Smooth muscle cell (in vitro differentiated cells): ENCODE measurements around the gene CSF3R. TPM values are rescaled to one million over a fixed set of nuclear protein-coding genes. Genes with fewer than 3 reads are reported as not detected.

Source experiments
- DNase-seq: peaks from one replicate; lab custom pipeline; 2025; ENCODE audit not compliant: unreplicated experiment; lab: John Stamatoyannopoulos, UW
- H2AFZ ChIP-seq: fragments of 200-600 bp; sonication (generic); 2 replicates; pipeline ENCODE4 v1.6.0; 2016; ENCODE audit warnings: antibody characterized with exemption, low read depth, mild to moderate bottlenecking
- H3F3A ChIP-seq: fragments of 200-600 bp; sonication (generic); 2 replicates; pipeline ENCODE4 v1.6.0; 2017; ENCODE audit warnings: antibody characterized with exemption, low read depth
- H3K27ac ChIP-seq: fragments of 200-600 bp; sonication (generic); 2 replicates; pipeline ENCODE4 v1.5.1; 2016; ENCODE audit warnings: low read depth, mild to moderate bottlenecking
- H3K27me3 ChIP-seq: fragments of 200-600 bp; sonication (generic); 2 replicates; pipeline ENCODE4 v1.6.1; 2016; ENCODE audit warnings: low read depth, mild to moderate bottlenecking
- H3K36me3 ChIP-seq: fragments of 200-600 bp; sonication (generic); 2 replicates; pipeline ENCODE4 v1.5.1; 2016; ENCODE audit warnings: low read depth
- H3K4me1 ChIP-seq: fragments of 200-600 bp; sonication (generic); 2 replicates; pipeline ENCODE4 v1.5.1; 2016; ENCODE audit warnings: low read depth
- H3K4me2 ChIP-seq: fragments of 200-600 bp; sonication (generic); 2 replicates; pipeline ENCODE4 v1.6.0; 2016; ENCODE audit warnings: mild to moderate bottlenecking
- H3K4me3 ChIP-seq: fragments of 200-600 bp; sonication (generic); 2 replicates; pipeline ENCODE4 v1.5.1; 2016; ENCODE audit warnings: mild to moderate bottlenecking
- H3K79me2 ChIP-seq: fragments of 200-600 bp; sonication (generic); 2 replicates; pipeline ENCODE4 v1.6.0; 2016; ENCODE audit warnings: low read depth, mild to moderate bottlenecking
- H3K9ac ChIP-seq: fragments of 200-600 bp; sonication (generic); 2 replicates; pipeline ENCODE4 v1.6.0; 2016; ENCODE audit warnings: low read depth
- H3K9me3 ChIP-seq: fragments of 200-600 bp; sonication (generic); replicated peaks from 2 replicates; pipeline ENCODE4 v1.5.1; 2016; ENCODE audit warnings: low read depth
- H4K20me1 ChIP-seq: fragments of 200-600 bp; sonication (generic); 2 replicates; pipeline ENCODE4 v1.6.0; 2016; ENCODE audit warnings: low read depth
- WGBS: methylation state at CpG from one replicate; pipeline ENCODE4 v1.1.7; 2016; ENCODE audit warnings: low lambda C conversion rate; 5-methylcytosine and 5-hydroxymethylcytosine counted together
- polyA plus RNA-seq: library from polyadenylated mRNA; unstranded; fragments of >200 nt; fragmentation: Nextera tagmentation; extraction: Ambion mirVana; gene quantifications from 2 replicates; pipeline ENCODE4 v1.2.1, GENCODE V29; 2016
- total RNA-seq: library from RNA; depleted of rRNA; stranded (reverse); fragments of >200 nt; gene quantifications from 2 replicates; pipeline ENCODE4 v1.2.3, GENCODE V29; 2014
- TF ChIP-seq, protein P1 (sequence below): fragments of 200-600 bp; sonication (generic); IDR thresholded peaks from 2 replicates; pipeline ENCODE4 v1.5.1; 2017; ENCODE audit warnings: borderline replicate concordance, mild to moderate bottlenecking, antibody characterized with exemption; ENCODE audit not compliant: insufficient read depth, poor library complexity, severe bottlenecking

The CSF3R gene
- total and polyA plus RNA-seq, 2 experiments from 2014 or later: 0.46 to 6.7 TPM

DNA sequence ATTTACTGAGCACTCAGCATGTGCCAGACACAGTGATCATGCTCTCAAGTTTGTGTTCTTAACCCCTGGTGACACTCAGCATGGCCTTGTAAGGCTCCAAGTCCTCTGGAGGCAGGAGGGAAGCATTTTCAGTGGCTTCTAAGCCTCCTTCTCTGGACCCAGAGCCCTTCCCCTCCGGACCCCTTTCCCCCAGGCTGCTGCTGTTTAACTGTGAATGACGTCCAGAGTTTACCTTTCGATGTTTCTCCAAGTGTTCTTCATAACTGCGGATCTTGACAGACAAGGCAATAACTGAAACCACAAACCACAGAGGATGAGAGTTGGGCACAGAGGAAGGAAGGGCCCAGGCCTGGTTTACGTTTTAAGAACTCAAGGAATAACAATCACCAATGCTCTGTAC lies 25.0 kb downstream of the CSF3R start:
- Histone ChIP-seq H4K20me1 (no peaks in the 10 kb centered on the region), H3K27ac (no peak overlapping the region)
- WGBS: 82% methylated on average over 5 of the region's 5 CpGs

DNA sequence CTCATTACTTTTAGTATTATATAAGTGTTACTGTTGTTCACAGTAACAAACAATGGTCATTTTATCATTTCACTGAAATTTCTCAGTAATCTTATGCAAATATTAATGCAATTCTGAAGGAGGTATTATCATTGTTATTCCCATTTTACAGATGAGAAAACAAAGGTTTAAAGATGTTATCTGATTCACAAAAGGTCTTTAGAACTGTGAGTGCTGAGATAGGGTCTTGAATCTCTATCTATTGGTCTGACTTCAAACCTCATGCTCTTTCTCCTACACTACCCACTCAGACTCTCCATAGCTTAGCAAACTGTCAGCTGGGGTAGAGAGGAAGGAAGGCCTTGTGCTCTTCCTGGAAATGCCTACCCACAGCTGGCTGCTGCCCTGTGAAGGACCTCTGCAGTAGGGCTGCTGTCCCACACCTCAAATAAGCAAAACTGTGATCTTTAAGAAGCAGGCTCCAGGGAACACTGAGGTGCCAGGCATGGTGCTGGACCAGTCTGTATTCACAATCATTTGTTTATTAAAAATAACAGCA lies 26.3 kb downstream of the CSF3R start:
- Histone ChIP-seq H3K27ac (no peak overlapping the region), H3K36me3 (peaks cover 9% of the 10 kb centered on the region), H3K4me1 (no peaks in the 10 kb centered on the region), H3K4me3 (no peak overlapping the region), H3K27me3 (no peaks in the 10 kb centered on the region), H3K9me3 (no peaks in the 10 kb centered on the region), H2AFZ (no peak overlapping the region), H4K20me1 (no peaks in the 10 kb centered on the region), H3F3A (no peaks in the 10 kb centered on the region), H3K79me2 (no peaks in the 10 kb centered on the region), H3K4me2 (no peak overlapping the region), H3K9ac (no peak overlapping the region)
- no peak for DNase-seq
- TF ChIP-seq, protein P1, sequence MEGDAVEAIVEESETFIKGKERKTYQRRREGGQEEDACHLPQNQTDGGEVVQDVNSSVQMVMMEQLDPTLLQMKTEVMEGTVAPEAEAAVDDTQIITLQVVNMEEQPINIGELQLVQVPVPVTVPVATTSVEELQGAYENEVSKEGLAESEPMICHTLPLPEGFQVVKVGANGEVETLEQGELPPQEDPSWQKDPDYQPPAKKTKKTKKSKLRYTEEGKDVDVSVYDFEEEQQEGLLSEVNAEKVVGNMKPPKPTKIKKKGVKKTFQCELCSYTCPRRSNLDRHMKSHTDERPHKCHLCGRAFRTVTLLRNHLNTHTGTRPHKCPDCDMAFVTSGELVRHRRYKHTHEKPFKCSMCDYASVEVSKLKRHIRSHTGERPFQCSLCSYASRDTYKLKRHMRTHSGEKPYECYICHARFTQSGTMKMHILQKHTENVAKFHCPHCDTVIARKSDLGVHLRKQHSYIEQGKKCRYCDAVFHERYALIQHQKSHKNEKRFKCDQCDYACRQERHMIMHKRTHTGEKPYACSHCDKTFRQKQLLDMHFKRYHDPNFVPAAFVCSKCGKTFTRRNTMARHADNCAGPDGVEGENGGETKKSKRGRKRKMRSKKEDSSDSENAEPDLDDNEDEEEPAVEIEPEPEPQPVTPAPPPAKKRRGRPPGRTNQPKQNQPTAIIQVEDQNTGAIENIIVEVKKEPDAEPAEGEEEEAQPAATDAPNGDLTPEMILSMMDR: no peak

More for the DNA sequence above, 25.0 kb downstream of the CSF3R start:
- Histone ChIP-seq H3K4me3 (no peak overlapping the region), H3K4me2 (no peak overlapping the region), H3K27me3 (no peaks in the 10 kb centered on the region), H3K9ac (no peak overlapping the region), H3K36me3 (peaks cover 9% of the 10 kb centered on the region), H2AFZ (no peak overlapping the region), H3K79me2 (peaks cover under 1% of the 10 kb centered on the region), H3K4me1 (no peaks in the 10 kb centered on the region), H3F3A (no peaks in the 10 kb centered on the region), H3K9me3 (no peaks in the 10 kb centered on the region)
- no peak for DNase-seq
- TF ChIP-seq, protein P1: no peak

DNA sequence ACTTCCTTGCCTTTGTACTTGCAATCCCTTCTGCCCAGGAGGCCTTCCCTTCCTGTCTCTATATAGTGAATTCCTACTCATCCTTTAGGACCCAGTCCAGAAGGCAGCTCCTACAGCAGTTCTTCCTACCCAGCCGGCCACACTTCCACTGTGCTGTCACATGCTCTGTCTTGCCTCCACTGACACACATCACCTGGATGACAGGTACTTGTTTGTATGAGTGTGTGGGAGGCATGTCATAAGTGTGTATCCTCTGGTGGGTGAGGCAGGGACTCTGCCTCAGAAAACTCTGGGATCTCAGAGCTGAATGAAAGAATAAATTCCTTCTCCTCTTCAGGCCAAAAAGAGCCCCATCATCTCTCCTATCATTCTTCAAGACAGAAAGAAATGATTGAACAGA lies 27.3 kb downstream of the CSF3R start:
- Histone ChIP-seq H4K20me1 (no peaks in the 10 kb centered on the region), H3F3A (no peaks in the 10 kb centered on the region), H3K4me2 (no peak overlapping the region), H3K4me1 (no peaks in the 10 kb centered on the region), H3K9me3 (no peaks in the 10 kb centered on the region), H3K36me3 (peaks cover 4% of the 10 kb centered on the region), H3K9ac (no peak overlapping the region), H3K4me3 (no peak overlapping the region), H3K27ac (no peak overlapping the region), H3K27me3 (no peaks in the 10 kb centered on the region), H2AFZ (no peak overlapping the region), H3K79me2 (no peaks in the 10 kb centered on the region)
- TF ChIP-seq, protein P1: no peak
- WGBS: 86% methylated on average over 1 of the region's 1 CpG
- no peak for DNase-seq

DNA sequence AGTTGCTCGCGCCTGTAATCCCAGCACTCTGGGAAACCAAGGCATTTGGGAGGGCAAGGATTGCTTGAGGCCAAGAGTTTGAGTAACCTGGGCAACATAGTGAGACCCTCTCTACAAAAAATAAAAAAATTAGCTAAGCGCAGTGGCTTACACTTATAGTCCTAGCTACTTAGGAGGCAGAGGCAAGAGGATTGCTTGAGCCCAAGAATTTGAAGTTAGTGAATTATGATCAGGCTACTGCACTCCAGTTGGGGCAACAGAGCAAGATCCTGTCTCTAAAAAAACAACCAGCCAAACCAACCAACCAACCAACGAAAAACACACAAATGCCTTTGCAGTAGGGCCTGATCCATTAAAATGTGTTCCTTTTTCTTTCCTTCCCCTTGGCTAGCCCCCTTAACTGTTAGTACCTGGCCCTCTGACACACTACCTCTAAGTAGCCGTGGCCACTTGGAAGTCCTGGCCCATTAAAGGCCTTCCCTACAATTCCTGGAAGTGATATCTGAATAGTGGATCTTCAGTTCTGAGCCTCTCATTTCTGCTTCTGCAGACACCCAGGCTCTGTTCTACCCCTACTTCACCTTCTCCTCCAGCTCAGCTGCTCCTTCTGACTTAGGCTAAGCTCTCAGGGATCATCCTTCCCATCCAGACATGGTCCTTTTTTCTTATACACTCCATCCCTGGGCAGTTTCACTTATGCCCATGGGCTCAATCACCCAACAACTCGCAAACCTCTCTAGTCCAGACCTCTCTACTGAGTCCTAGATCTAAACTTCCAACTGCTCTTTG lies 28.9 kb downstream of the CSF3R start:
- Histone ChIP-seq H3F3A (no peaks in the 10 kb centered on the region), H3K4me1 (no peaks in the 10 kb centered on the region), H3K4me3 (no peak overlapping the region), H3K79me2 (no peaks in the 10 kb centered on the region), H2AFZ (no peak overlapping the region), H3K27ac (no peak overlapping the region), H4K20me1 (no peaks in the 10 kb centered on the region), H3K4me2 (no peak overlapping the region), H3K9me3 (no peaks in the 10 kb centered on the region), H3K27me3 (no peaks in the 10 kb centered on the region), H3K9ac (no peak overlapping the region), H3K36me3 (peaks cover 4% of the 10 kb centered on the region)
- TF ChIP-seq, protein P1: no peak
- WGBS: 96% methylated on average over 6 of the region's 6 CpGs
- DNase-seq: no peak
